Breast epithelium (tissue), 3 donors: ENCODE results near the gene APOF.

ENCODE experiments used
- CTCF ChIP-seq, 3 donors: fragments of 450-650 bp; IDR thresholded peaks; one replicate each; pipeline ENCODE4 v1.5.1; 2016 to 2017; ENCODE audit warnings: antibody characterized with exemption in 3 of 3, mild to moderate bottlenecking in 3 of 3, moderate library complexity in 3 of 3
- POLR2A ChIP-seq: fragments of 450-650 bp; IDR thresholded peaks from one replicate; pipeline ENCODE4 v1.6.1; 2016; ENCODE audit warnings: antibody characterized with exemption, mild to moderate bottlenecking, moderate library complexity

GRCh38 chr12:56366948-56367347 is 4.3 kb upstream of the APOF start:
- TF ChIP-seq CTCF (IDR thresholded peaks at IDR 0.05) (no peak), POLR2A (no peak)
